C1 segment of cervical spinal cord (tissue), 14 donors: ENCODE data around the gene TPRG1.

Experiments used
- DNase-seq, 14 donors: peaks; one replicate each; lab custom pipeline; 2025; lab: John Stamatoyannopoulos, UW

Gene TPRG1

DNA sequence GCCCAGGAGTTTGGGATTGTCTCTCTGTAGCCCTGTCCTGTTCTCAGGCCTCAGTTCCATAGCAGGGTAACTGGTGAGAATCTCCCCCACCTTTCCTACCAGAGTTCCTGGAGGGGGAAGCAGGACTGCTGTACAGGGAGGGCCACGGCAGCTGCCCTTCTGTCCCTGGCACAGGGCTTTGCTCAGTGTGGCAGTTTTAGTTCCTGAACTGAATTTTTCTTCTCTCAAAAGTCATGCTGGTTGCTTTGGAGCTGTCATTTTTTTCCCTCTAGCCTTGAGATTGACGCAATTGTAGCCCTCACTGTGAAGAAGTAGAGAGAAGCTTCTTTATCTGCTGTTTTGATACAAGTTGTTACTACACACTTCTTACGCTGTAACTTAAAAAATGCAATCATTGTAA, 55.5 kb downstream of the TPRG1 start:
- no peak for DNase-seq

DNA sequence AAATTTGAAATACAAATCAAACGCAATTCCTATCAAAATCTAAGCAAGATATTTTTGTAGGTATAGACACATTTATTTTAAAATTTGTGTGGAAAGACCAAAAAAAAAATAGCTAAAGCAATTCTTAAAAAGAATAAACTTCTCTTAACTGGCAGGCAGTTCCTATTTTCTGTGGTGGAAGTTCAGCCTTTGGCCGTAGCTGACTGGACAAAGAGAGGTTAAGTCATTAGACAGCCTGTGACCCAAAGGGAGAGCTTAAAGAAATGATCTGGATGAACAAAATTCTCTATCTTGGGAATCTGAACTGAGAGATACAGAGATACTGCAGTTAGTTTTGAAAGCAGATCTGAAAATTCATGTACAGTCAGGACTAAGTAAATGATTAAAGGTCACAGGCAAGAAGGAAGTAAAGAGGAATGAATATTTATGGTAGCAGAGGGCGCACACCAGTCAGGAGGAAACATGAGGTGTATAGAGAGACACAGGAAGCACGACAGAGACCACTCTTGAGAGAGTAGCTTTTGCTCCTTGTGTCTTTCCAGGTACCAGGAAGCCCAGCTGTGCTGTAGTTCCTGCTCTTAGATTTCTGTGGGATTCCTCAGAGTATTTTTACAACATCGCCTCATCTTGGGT, 57.5 kb downstream of the TPRG1 start:
- DNase-seq, result no peak

DNA sequence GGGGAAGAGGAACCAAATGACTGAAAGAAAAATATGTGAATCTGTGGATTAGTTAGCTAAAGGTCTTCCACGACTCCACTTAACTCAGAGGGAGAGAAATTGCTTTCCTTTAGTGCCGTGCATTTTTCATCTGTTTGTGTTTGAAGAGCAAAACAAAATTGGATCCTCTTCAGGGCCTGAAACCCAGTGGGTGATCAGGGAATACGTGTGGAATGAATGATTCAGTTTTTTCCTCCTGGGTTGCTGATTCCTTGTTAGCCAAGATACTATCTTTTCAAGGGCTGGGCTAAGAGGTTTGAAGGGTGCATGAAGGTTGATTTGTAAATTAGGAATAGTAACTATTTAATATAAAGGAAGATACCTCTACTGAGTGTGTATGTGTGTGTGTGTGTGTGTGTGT, 61.0 kb downstream of the TPRG1 start:
- no peak for DNase-seq

DNA sequence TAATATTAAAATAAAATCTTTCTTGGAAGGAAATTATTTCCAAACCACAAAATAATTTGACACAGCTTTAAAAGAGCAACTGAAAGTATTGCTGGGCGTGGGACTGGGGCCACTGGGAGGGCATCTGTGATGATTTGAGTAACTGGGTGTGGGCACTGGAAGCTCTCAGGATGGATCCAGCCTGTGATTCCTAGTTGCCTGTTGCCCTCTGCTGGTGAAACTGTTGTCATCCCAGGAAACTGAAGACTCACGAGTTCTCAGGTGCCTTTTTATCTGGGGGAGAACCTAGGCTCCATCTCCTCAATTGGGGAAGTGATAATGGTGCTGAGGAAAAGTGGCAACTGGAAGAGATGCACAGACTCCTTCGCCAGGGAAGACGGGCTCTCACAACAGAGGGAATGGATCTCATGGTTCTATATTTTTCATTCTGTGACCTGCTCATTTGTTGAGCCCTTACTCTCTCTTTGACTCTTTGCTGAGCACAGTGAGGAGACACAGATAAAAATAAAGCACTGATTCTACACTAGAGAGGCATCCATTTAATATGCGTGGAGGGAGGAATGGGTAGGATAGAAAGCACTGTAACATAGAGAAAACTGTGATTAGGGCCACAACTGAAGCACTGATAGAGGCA, 61.6 kb downstream of the TPRG1 start:
- DNase-seq, result peak in 6 of 14 donors; percentile 2 to 82 (median 10)

DNA sequence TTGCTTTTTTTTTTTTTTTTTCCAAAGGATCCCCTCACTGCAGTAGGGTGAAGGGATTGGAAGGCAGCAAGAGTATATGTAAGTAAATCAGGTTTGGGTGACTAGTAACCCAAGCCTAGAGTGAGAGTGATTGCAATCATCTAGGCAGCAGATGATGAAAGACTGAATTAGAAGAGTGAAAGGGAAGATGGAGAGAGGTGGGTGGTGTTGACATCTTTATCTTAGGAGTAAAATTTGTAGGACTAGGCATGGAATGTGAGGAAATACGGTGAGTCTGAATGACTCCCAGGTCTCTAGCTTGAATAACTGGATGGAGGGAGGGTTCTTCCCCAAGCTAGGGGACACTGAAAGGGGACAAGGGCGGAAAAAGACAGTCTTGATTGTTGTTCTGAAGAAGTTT, 63.4 kb downstream of the TPRG1 start:
- no peak for DNase-seq

DNA sequence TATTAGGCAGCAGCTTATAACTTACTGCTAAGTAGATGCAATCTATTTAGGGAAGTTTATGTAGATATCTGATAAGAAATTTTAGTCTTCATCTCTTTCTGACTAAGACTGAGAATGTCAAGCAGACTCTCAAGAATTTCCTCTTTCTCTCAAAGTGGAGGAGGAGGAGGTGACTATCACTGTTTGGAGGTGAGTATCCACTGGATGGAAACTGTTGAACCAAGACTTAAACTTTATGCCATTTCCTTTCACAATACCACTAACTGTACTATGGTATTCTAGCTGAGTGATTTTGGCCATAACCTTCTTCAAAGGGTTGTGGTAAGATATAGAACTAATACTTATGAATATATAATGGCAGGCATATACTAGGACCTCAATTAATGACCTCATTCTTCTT, 64.6 kb downstream of the TPRG1 start:
- DNase-seq, result no peak

DNA sequence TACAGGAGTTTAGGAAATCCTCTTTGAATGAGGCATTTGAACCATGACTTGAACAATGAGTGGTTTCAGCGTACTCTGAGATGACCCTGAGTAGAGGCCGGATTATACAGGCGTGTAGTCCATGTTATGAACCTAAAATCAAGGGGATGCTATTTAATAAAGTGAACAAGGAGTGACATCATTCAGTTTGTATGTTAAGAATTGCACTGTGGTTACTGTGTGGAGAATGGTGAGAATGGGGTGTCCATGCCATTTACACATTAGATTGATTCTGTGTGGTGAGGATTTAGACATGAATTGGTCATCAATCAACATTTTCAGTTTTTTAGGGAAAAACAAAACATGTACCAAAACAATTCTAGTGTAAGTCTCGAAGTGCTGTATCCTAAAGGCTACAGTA, 65.8 kb downstream of the TPRG1 start:
- DNase-seq, result no peak

DNA sequence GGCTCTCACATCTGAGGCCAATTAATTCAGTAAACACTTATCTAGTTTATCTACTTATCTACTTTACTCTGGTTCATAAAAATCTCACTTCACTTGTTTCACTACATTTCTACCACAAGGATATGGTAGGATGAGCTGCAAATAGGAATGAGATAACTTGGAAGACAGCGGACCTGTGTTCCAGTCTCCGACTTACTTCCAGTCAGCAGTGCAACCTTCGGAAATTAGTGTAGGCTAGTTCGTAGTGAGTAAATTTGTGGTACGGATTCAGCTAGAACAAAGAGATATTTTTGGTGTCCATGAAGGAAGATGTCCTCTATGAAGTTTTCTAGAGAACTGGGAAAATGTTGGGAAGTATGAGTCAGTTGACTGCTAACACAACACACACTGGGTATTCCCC, 66.3 kb downstream of the TPRG1 start:
- DNase-seq, result no peak

DNA sequence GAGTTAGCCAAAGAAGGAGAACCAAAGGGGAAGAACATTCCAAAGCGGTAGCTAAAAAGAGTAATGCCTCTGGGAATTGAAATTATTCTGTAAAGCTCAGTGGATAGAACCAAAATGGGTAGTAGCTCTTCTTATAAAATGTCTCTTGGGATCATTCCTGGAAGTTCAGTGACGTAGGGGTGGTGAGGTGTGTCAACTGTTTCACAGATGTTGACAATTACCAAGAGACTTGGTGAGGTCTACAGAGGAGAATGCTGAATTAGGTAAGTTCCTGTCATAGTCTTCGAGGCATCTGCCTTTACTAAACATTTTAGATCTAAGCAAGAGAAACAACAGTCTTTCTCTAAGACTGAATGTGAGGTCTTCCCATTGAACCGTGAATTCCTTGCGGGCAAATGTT, 67.8 kb downstream of the TPRG1 start:
- DNase-seq, result no peak

DNA sequence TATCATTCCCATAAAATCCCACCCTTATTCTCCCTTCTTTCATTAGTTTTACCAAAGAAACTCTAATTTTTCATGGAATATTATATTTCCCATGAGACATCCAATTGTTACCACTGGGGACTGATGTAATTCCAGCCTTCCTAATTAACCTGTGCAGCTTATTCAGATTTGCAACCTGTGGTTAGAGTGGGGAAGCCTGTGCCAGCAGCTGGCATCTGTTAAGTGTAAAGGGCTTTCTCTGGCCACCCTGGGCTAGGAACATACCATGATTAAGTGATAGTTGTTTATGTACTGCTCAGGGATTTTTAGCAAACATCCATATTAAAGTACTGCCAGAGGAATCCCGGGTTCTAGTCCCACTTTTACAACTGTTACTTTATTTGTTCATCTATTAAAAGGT, 78.2 kb downstream of the TPRG1 start:
- no peak for DNase-seq

DNA sequence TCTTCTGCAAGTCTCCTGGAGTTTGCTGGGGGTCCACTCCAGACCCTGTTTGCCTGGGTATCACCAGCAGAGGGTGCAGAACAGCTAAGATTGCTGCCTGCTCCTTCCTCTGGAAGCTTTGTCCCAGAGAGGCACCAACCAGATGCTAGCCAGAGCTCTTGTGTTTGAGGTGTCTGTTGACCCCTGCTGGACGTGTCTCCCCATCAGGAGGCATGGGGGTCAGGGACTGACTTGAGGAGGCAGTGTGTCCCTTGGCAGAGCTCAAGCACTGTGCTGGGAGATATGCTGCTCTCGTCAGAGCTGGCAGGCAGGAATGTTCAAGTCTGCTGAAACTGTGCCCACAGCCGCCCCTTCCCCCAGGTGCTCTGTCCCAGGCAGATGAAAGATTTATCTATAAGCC, 86.5 kb downstream of the TPRG1 start:
- no peak for DNase-seq

DNA sequence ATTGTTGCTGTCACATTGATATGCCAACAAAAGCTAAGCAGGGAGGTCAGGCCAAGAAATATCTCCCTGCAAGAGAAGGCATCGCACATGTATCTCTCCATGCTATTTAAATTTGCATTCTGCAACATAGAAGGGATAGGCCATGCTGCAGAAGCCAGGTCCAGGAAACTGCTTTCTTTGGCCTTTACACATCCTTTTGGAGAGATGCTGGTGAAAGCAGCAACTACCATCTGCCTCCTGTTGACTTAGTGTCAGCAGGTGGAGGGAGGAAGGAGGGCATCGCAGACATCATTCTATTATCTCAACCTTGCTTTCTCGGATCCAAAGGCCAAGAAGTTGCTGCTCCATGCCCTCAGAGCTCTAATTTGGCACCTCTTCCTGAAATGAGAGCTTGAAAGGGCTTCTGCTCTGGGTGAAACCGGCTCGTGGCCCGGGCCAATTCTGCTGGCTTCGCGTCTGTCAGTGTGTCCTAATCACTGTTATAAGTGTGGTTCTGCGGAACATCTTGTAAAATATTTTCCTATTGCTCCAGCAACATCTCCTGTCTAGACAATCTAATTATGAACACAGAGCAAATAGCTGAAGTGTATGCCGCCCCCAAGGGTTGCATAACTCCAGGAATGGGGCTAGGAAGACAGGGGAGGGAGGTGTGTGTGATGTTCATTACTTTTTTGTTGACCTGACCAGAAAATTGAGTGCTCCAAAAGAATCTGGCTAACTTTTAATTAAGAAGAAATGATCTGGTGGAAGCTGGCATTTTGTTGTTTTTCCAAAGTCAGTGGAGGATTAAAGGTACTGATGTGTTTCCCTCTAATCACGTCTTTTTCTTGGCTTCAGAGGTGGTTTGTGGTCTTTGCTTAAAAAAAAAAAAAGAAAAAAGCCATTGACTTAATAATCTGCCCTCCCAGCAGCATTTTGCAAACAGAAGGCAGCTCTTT, 89.1 kb downstream of the TPRG1 start:
- DNase-seq, result no peak

DNA sequence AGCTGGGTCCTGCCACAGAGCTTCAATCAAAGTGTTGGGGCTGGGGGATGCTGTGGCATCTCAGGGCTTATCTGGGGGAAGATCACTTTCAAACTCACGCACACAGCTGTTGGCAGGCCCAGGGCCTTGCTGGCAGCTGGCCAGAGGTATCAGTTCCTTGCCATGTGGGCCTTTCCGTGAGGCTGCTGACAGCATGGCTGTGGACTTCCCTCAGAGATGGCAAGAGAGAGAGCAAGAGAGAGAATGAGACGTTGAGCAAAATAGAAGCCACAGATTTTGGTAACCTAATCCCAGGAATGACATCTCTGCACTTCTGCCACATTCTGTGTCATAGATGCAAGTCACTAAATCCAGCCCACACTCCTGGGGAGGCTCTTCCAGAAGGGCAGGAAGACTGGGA, 91.0 kb downstream of the TPRG1 start:
- DNase-seq, result peak in 2 of 14 donors; percentile 3 to 4

DNA sequence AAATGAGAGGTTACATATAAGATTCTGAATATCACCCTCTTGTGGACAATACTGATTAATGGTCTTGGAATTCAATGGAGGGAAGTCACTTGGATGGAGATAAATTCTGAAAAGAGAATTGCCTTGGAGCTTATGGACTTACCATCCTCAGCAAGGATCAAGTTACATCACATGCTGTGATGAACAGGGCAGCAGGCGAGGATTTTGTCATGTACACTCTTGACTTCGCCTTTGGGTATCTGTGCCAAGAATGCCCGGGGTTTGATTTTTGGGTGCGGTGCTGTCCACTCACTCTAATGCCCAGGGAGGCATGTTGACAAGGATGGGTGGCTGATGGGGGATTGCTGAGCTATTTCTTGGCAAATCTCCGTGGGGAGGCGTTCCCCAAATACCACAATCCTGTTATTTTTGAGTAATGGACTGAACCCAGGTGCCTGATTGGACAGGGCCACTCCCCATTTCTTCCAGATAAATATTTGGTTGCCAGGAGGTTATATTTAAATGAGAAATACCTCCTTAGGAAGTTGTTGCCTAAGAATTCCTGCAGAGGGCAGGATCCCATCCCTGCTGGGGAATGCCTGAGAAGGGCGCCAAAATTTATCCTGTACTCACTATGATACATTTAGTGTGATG, 96.3 kb downstream of the TPRG1 start:
- DNase-seq, result no peak

DNA sequence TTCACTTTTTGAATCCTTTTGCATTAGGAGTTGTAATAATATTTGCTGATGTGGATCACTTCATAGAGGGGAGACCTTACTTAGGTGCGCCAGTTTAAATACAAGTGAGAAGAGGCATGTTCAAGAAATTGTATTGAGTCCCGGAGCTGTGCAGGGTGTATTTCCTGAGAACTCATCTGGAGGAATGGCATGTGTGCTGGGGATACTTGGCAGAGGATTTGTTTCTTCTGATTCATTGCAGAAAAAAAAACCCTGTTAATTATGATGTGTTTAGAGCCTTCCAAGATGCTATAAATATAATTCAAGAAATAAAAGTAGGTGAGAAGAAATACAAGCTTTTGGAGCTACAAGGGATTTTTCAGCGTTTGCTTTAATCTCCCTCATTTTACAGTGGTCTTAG, 97.6 kb downstream of the TPRG1 start:
- DNase-seq, result no peak

DNA sequence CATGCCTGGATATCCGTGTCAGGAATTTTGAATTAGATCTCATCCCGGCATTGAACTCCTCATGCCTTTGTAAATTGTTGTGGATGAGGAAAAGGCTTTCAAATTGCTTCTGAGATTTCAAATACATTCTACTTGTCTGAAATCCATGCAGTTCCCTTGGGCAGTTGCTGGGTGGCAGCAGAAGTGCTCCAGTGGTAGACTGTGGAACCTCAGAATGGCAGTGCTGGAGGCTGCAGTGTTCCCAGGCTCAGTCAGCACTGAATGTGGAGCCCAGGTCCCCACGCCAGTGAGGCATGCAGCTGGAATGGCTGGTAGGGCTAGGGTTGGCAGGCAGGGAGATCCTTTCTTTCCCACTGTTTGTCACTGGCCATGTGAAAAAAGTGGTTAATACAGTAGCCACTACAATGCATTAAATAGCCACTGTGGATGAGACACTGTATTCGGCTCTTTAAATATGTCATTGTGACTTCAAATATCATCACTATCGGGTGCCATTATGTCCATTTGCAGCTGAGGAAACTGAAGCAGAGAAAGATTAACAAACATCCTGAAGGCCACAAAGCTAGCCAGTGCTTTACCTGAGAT, 98.6 kb downstream of the TPRG1 start:
- peak in 6 of 14 donors; percentile 6 to 31 (median 19) for DNase-seq

DNA sequence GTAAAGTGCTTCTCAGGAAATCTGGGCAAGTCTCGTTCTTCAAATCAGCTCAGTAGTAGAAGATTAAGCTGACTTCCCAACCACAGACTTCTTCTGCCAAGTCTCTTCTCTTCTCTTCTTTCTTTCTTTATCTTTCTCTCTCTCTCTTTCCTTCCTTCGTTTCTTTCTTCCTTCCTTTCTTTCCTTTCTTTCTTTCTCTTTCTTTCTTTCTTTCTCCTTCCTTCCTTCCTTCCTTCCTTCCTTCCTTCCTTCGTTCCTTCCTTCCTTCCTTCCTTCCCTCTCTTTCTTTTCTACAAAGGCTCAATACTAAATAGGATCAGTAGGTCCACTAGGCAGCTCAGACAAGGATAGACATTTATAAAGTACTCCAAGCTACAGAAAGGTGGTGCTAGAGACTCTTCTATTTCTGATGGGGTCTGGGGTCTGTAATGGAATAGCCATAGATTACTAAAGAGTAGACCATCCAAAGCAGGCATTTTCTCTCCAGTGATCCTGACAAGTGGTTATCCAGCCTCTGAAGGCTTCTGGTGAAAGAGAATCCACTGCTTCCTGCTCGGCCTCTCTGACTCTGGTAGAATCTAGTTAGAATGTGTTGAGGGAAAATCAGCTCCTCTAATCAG, 100.8 kb downstream of the TPRG1 start:
- DNase-seq, result no peak

DNA sequence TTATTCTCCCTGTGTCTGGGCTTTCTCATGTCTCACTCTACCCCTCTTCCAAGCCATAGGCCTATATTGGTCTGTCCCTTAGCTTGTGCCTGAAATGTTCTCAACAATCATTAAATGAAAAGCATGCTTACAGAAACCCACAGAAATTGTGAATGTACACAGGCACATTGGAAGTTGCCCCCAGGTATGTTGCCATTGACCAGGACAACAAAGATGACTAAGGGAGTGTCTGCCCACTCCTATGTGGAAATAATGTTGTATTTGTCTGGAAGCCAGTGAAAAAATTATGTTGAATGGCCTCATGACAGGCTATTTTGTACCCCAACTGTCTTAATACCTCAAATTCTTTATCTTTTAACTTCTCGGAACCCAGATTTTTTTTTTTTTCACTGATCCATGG, 102.0 kb downstream of the TPRG1 start:
- no peak for DNase-seq

DNA sequence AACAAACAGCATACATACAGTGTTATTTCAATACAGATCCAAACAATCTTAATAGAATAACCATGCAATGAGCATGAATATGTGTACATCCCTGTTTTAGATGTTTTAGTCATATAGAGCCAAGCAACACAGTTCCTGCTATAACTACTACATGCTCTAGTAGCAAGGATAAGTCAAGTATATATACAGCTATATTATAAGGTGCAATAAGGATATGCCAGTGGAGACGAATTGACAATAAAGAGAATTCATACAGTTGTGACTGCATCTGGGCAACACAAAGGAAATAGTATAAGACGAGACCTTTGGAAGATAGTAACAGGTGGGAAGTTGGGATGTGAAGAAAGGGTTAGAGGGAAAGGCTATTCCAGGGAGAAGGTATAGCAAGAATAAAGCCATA, 103.4 kb downstream of the TPRG1 start:
- DNase-seq, result no peak

DNA sequence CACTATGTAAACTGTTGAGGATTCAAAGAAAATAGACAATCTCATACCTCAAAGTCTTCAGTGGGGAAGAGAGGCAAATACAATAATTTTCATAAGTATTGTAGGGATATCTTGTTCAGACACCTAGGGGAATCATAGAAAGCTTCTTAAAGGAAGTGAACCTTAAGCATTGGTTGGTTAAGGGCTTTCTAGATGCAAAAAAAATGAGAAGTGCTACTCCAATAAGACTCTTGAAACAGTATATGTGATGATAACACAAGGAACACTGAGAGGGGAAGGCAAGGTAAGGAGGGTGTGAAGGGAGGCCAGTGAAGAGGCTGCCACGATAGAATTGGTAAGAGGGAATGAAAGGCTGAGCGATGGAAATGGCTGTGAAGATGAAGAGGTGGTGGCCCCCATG, 104.1 kb downstream of the TPRG1 start:
- DNase-seq, result no peak
